A673 (cell line): Measurements from ENCODE around the gene WDR36. TPM values are rescaled to one million over a fixed set of nuclear protein-coding genes. Genes with fewer than 3 reads are reported as not detected.

ENCODE experiments used
- BruUV-seq: library from RNA; stranded (reverse); fragments of 400-500 nt; replicated peaks from 2 replicates; lab custom pipeline; 2021; lab: Mats Ljungman, UMichigan
- CTCF ChIA-PET: fragments of 300-600 bp; sonication (Branson Sonifier 250); formaldehyde crosslinking; loops from one replicate; lab custom pipeline; 2022; ENCODE audit warnings: antibody characterized with exemption; lab: Charles Lee
- POLR2A ChIA-PET: fragments of 300-600 bp; sonication (Branson Sonifier 250); formaldehyde crosslinking; loops from one replicate; lab custom pipeline; 2022; ENCODE audit warnings: antibody characterized with exemption; ENCODE audit not compliant: low non-redundant PET; lab: Charles Lee
- DNase-seq: peaks from one replicate; pipeline ENCODE4 v3.0.0-alpha.2; 2015; ENCODE audit warnings: low spot score
- H3K27ac ChIP-seq: fragments of 200-600 bp; sonication (generic); 2 replicates; pipeline ENCODE4 v1.5.1; 2016; ENCODE audit warnings: mixed run types, low read depth, mild to moderate bottlenecking, mixed read lengths, antibody characterized with exemption, low read length; ENCODE audit not compliant: poor library complexity, severe bottlenecking
- H3K27me3 ChIP-seq: fragments of 200-600 bp; sonication (generic); replicated peaks from 2 replicates; pipeline ENCODE4 v1.6.1; 2017; ENCODE audit warnings: mixed run types, low read depth, mild to moderate bottlenecking, mixed read lengths, antibody characterized with exemption, low read length; ENCODE audit not compliant: insufficient read depth, poor library complexity
- H3K36me3 ChIP-seq: fragments of 200-600 bp; sonication (generic); 2 replicates; pipeline ENCODE4 v1.6.1; 2016; ENCODE audit warnings: mixed run types, mild to moderate bottlenecking, mixed read lengths, antibody characterized with exemption, low read length; ENCODE audit not compliant: insufficient read depth, poor library complexity, severe bottlenecking
- H3K4me1 ChIP-seq: fragments of 200-600 bp; sonication (generic); 2 replicates; pipeline ENCODE4 v1.6.1; 2017; ENCODE audit warnings: mixed run types, mild to moderate bottlenecking, mixed read lengths, antibody characterized with exemption, low read length; ENCODE audit not compliant: insufficient read depth, poor library complexity, severe bottlenecking
- H3K4me3 ChIP-seq: fragments of 200-600 bp; sonication (generic); 2 replicates; pipeline ENCODE4 v1.5.1; 2016; ENCODE audit warnings: low read depth, mixed run types, mild to moderate bottlenecking, mixed read lengths, low read length; ENCODE audit not compliant: poor library complexity, severe bottlenecking
- H3K9me3 ChIP-seq: fragments of 200-600 bp; sonication (generic); 2 replicates; pipeline ENCODE4 v1.6.1; 2016; ENCODE audit warnings: mixed run types, low read depth, mild to moderate bottlenecking, mixed read lengths, antibody characterized with exemption, low read length; ENCODE audit not compliant: poor library complexity, severe bottlenecking
- EZH2 ChIP-seq: fragments of 200-600 bp; sonication (generic); IDR thresholded peaks from 2 replicates; pipeline ENCODE4 v1.6.1; 2017; ENCODE audit warnings: borderline replicate concordance, low read depth, mild to moderate bottlenecking, mixed read lengths, antibody characterized with exemption, low read length; ENCODE audit not compliant: poor library complexity, severe bottlenecking
- intact Hi-C: fragments of 100-400 bp; cut with micrococcal nuclease; formaldehyde crosslinking; loops from one replicate; pipeline ENCODE4 v1.10.0; 2022; ENCODE audit not compliant: unreplicated experiment
- total RNA-seq: library from RNA; stranded (reverse); gene quantifications from 2 replicates; pipeline ENCODE4 v1.2.3, GENCODE V29; 2021
- TF ChIP-seq, protein P1 (sequence below): fragments of 300-800, 200-600 bp; sonication (generic); conservative IDR thresholded peaks from 2 replicates; pipeline ENCODE4 v1.5.1; 2017; ENCODE audit warnings: low read depth, mild to moderate bottlenecking, antibody characterized with exemption, low read length, moderate library complexity, mixed read lengths

Gene WDR36
- total RNA-seq, 1 experiment from 2014 or later = 33.0 TPM

- Histone ChIP-seq H3K36me3 (no peaks in the 10 kb centered on the region), H3K9me3 (no peaks in the 10 kb centered on the region)
Observed at GRCh38 chr5:111134864-111135263, 42.7 kb downstream of the WDR36 start.

GRCh38 chr5:111135363-111135762 lies 43.2 kb downstream of the WDR36 start:
- Histone ChIP-seq H3K27ac (no peak overlapping the region), H3K36me3 (no peaks in the 10 kb centered on the region), H3K27me3 (no peaks in the 10 kb centered on the region), H3K4me1 (no peaks in the 10 kb centered on the region), H3K4me3 (no peak overlapping the region), H3K9me3 (no peaks in the 10 kb centered on the region)
- no peak for DNase-seq
- TF ChIP-seq, protein P1, sequence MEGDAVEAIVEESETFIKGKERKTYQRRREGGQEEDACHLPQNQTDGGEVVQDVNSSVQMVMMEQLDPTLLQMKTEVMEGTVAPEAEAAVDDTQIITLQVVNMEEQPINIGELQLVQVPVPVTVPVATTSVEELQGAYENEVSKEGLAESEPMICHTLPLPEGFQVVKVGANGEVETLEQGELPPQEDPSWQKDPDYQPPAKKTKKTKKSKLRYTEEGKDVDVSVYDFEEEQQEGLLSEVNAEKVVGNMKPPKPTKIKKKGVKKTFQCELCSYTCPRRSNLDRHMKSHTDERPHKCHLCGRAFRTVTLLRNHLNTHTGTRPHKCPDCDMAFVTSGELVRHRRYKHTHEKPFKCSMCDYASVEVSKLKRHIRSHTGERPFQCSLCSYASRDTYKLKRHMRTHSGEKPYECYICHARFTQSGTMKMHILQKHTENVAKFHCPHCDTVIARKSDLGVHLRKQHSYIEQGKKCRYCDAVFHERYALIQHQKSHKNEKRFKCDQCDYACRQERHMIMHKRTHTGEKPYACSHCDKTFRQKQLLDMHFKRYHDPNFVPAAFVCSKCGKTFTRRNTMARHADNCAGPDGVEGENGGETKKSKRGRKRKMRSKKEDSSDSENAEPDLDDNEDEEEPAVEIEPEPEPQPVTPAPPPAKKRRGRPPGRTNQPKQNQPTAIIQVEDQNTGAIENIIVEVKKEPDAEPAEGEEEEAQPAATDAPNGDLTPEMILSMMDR = no peak
- no peak for TF ChIP-seq EZH2
- ChIA-PET POLR2A (no interaction called here), CTCF (no interaction called here)
- BruUV-seq = no TSS peak
- intact Hi-C loops = no loop called here

More at GRCh38 chr5:111134864-111135263, 42.7 kb downstream of the WDR36 start:
- no peak for DNase-seq
- no peak overlapping the region for H3K4me3 ChIP-seq
- no TSS peak for BruUV-seq
- ChIA-PET POLR2A (no interaction called here), CTCF (no interaction called here)
- intact Hi-C loops = no loop called here
- no peak overlapping the region for H3K27ac ChIP-seq
- H3K27me3 ChIP-seq = no peaks in the 10 kb centered on the region
- no peaks in the 10 kb centered on the region for H3K4me1 ChIP-seq
- TF ChIP-seq EZH2 = no peak
- TF ChIP-seq, protein P1 = no peak

GRCh38 chr5:111135946-111136345 lies 43.8 kb downstream of the WDR36 start:
- Histone ChIP-seq H3K27ac (no peak overlapping the region), H3K27me3 (no peaks in the 10 kb centered on the region)

More at GRCh38 chr5:111135946-111136345, 43.8 kb downstream of the WDR36 start:
- CTCF ChIA-PET = no interaction called here
- Histone ChIP-seq H3K36me3 (no peaks in the 10 kb centered on the region), H3K9me3 (no peaks in the 10 kb centered on the region), H3K4me3 (no peak overlapping the region), H3K4me1 (no peaks in the 10 kb centered on the region)
- BruUV-seq = no TSS peak
- peak; percentile 22 for DNase-seq
- POLR2A ChIA-PET = no interaction called here
- TF ChIP-seq, protein P1 = no peak
- TF ChIP-seq EZH2 = no peak
- intact Hi-C loops = no loop called here
